Esophagus muscularis mucosa (tissue), 4 donors: ENCODE results near the gene HOXD10. TPM values are rescaled to one million over a fixed set of nuclear protein-coding genes. Genes with fewer than 3 reads are reported as not detected.
A peak's percentile ranks its signal among the peaks of the same experiment; 100 is the strongest.

Experiments used
- DNase-seq: peaks from one replicate; pipeline ENCODE4 v3.0.0-alpha.2; 2017; ENCODE audit errors: extremely low spot score
- H3K27ac ChIP-seq, 4 donors: fragments of 200-600 bp; sonication (generic); replicated peaks in 1 of 4; 1 replicate in 3 of 4; 2 replicates in 1 of 4; pipeline ENCODE4 v1.5.1; 2016 to 2019; ENCODE audit warnings: mild to moderate bottlenecking in 1 of 4
- H3K27me3 ChIP-seq, 4 donors: fragments of 200-600 bp; sonication (generic); one replicate each; pipeline versions ENCODE4 v1.5.1 to v1.6.0; 2016 to 2019
- H3K36me3 ChIP-seq, 4 donors: fragments of 200-600 bp; sonication (generic); one replicate each; pipeline ENCODE4 v1.5.1; 2016 to 2019
- H3K4me1 ChIP-seq, 4 donors: fragments of 200-600 bp; sonication (generic); one replicate each; pipeline ENCODE4 v1.5.1; 2016 to 2019
- H3K4me3 ChIP-seq, 4 donors: fragments of 200-600 bp; sonication (generic); 1 replicate in 2 of 4; 2 replicates in 2 of 4; pipeline ENCODE4 v1.5.1; 2016 to 2019; ENCODE audit warnings: mild to moderate bottlenecking in 4 of 4, moderate library complexity in 1 of 4
- H3K9me3 ChIP-seq, 4 donors: fragments of 200-600 bp; sonication (generic); 1 replicate in 3 of 4; 2 replicates in 1 of 4; pipeline ENCODE4 v1.5.1; 2016 to 2019
- CTCF ChIP-seq, 3 experiments: fragments of 200-600 bp in 2 of 3; fragments of 450-650 bp in 1 of 3; sonication (generic) in 2 of 3; IDR thresholded peaks; one replicate each; pipeline ENCODE4 v1.5.1; 2017 to 2019; ENCODE audit warnings: antibody characterized with exemption in 3 of 3, mild to moderate bottlenecking in 2 of 3, moderate library complexity in 1 of 3
- EP300 ChIP-seq: sonication (generic); formaldehyde crosslinking; IDR thresholded peaks from one replicate; pipeline ENCODE4 v1.6.1; 2017; ENCODE audit warnings: antibody characterized with exemption
- POLR2A ChIP-seq: fragments of 450-650 bp; IDR thresholded peaks from one replicate; pipeline ENCODE4 v1.6.1; 2017; ENCODE audit warnings: antibody characterized with exemption, moderate library complexity, mild to moderate bottlenecking, low read depth
- POLR2AphosphoS5 ChIP-seq, 2 donors: sonication (generic); formaldehyde crosslinking; IDR thresholded peaks; one replicate each; pipeline ENCODE4 v1.6.1; 2017; ENCODE audit warnings: antibody characterized with exemption in 2 of 2
- WGBS: methylation state at CpG from one replicate; pipeline ENCODE4 v1.1.5; 2018; 5-methylcytosine and 5-hydroxymethylcytosine counted together
- intact Hi-C: fragments of 100-400 bp; cut with DNase I; formaldehyde crosslinking; loops from one replicate; pipeline ENCODE4 v1.15.1; 2023
- total RNA-seq, 4 donors: library from RNA; depleted of rRNA; stranded (reverse); fragments of >200 nt; gene quantifications; one replicate each; pipeline versions ENCODE4 v1.1.0 to v1.2.1, GENCODE V29; 2016

Gene HOXD10
- total RNA-seq, 4 donors from 2014 or later: 0.42 to 0.50 TPM; not detected in 2

GRCh38 chr2:176152350-176153181, 36.0 kb downstream of the HOXD10 start:
- intact Hi-C loops: no loop called here
- Histone ChIP-seq H3K27me3 (peaks cover 7 to 100% (median 71%) of the 10 kb centered on the region in 4 donors), H3K4me3 (peak overlapping the region; percentile 21 to 40 (median 34)), H3K36me3 (no peaks in the 10 kb centered on the region), H3K27ac (no peak overlapping the region), H3K4me1 (peaks cover 9 to 39% (median 23%) of the 10 kb centered on the region in 4 donors), H3K9me3 (no peaks in the 10 kb centered on the region)
- 31% methylated on average over 46 of the region's 48 CpGs for WGBS
- TF ChIP-seq EP300: no peak
- no peak for TF ChIP-seq CTCF (IDR thresholded peaks at IDR 0.05)
- no peak for TF ChIP-seq POLR2AphosphoS5 (IDR thresholded peaks at IDR 0.05)
- TF ChIP-seq POLR2A: no peak
- DNase-seq: no peak

GRCh38 chr2:176154576-176155252, 38.1 kb downstream of the HOXD10 start:
- no peak overlapping the region for H3K27ac ChIP-seq
- H3K9me3 ChIP-seq: no peaks in the 10 kb centered on the region
- WGBS: 51% methylated on average over 11 of the region's 11 CpGs
- no peak overlapping the region for H3K4me3 ChIP-seq
- intact Hi-C loops: no loop called here
- peaks cover 13 to 53% (median 44%) of the 10 kb centered on the region in 4 donors for H3K4me1 ChIP-seq
- no peak for DNase-seq
- peaks cover 7 to 100% (median 71%) of the 10 kb centered on the region in 4 donors for H3K27me3 ChIP-seq
- no peaks in the 10 kb centered on the region for H3K36me3 ChIP-seq
- no peak for TF ChIP-seq EP300
- TF ChIP-seq POLR2A: no peak
- TF ChIP-seq CTCF (IDR thresholded peaks at IDR 0.05): no peak
- no peak for TF ChIP-seq POLR2AphosphoS5 (IDR thresholded peaks at IDR 0.05)

GRCh38 chr2:176155356-176156044, 38.9 kb downstream of the HOXD10 start:
- 33% methylated on average over 6 of the region's 6 CpGs for WGBS
- TF ChIP-seq POLR2A: no peak
- no peak for TF ChIP-seq POLR2AphosphoS5 (IDR thresholded peaks at IDR 0.05)
- TF ChIP-seq EP300: no peak
- intact Hi-C loops: no loop called here
- Histone ChIP-seq H3K36me3 (no peaks in the 10 kb centered on the region), H3K9me3 (no peaks in the 10 kb centered on the region), H3K4me1 (peaks cover 20 to 60% (median 52%) of the 10 kb centered on the region in 4 donors), H3K27ac (no peak overlapping the region), H3K27me3 (peaks cover 7 to 100% (median 72%) of the 10 kb centered on the region in 4 donors), H3K4me3 (no peak overlapping the region)
- no peak for DNase-seq

GRCh38 chr2:176156301-176156806, 39.8 kb downstream of the HOXD10 start:
- Histone ChIP-seq H3K27ac (no peak overlapping the region), H3K36me3 (no peaks in the 10 kb centered on the region), H3K4me1 (peaks cover 20 to 63% (median 54%) of the 10 kb centered on the region in 4 donors), H3K27me3 (peaks cover 7 to 100% (median 73%) of the 10 kb centered on the region in 4 donors), H3K9me3 (no peaks in the 10 kb centered on the region), H3K4me3 (no peak overlapping the region)
- TF ChIP-seq POLR2A: no peak
- intact Hi-C loops: no loop called here
- 34% methylated on average over 8 of the region's 8 CpGs for WGBS
- no peak for DNase-seq

GRCh38 chr2:176156807-176157498, 40.4 kb downstream of the HOXD10 start, which contains the start of gene HOXD3:
Gene HOXD3, plus strand, starts transcription at chr2:176157307. Its CDS starts 11,808 bp downstream, at chr2:176169115.
- no peaks in the 10 kb centered on the region for H3K36me3 ChIP-seq
- intact Hi-C loops: no loop called here
- no peaks in the 10 kb centered on the region for H3K9me3 ChIP-seq
- peak within 1 kb of the TSS; percentile 19 to 29 (median 26) for H3K4me3 ChIP-seq
- peaks cover 7 to 100% (median 72%) of the 10 kb centered on the region in 4 donors for H3K27me3 ChIP-seq
- peaks cover 17 to 60% (median 50%) of the 10 kb centered on the region in 4 donors for H3K4me1 ChIP-seq
- TF ChIP-seq EP300: no peak
- H3K27ac ChIP-seq: no peak within 1 kb of the TSS
- 12% methylated on average over 39 of the region's 48 CpGs for WGBS
- no peak for DNase-seq
